Keratinocyte (primary cell): ENCODE data around the gene SECTM1. TPM values are rescaled to one million over a fixed set of nuclear protein-coding genes. Genes with fewer than 3 reads are reported as not detected.
A peak's percentile ranks its signal among the peaks of the same experiment; 100 is the strongest.

ENCODE experiments used
- DNase-seq: peaks from one replicate; pipeline ENCODE4 v3.0.0-alpha.2; 2011; ENCODE audit warnings: low read depth, missing footprints, low spot score
- FAIRE-seq: peaks from 2 replicates; lab custom pipeline; 2011; peaks lifted over from hg19 to GRCh38; lab: Jason Lieb, UNC
- H2AFZ ChIP-seq: 2 replicates; pipeline ENCODE4 v1.6.0; 2012; ENCODE audit warnings: low read length, control low read depth, inconsistent platforms; ENCODE audit not compliant: control insufficient read depth
- H3K27ac ChIP-seq: 2 replicates; pipeline ENCODE4 v1.5.1; 2011; ENCODE audit warnings: low read length; ENCODE audit not compliant: control insufficient read depth, insufficient read depth
- H3K27me3 ChIP-seq: 3 replicates; pipeline ENCODE4 v1.6.0; 2011; ENCODE audit warnings: low read length; ENCODE audit not compliant: control insufficient read depth, insufficient read depth; ENCODE audit errors: extremely low read depth
- H3K36me3 ChIP-seq, 2 experiments: 2 replicates in 1 of 2; 3 replicates in 1 of 2; pipeline ENCODE4 v1.5.1; 2011; ENCODE audit warnings: low read length in 2 of 2, mild to moderate bottlenecking in 1 of 2; ENCODE audit not compliant: control insufficient read depth in 2 of 2, insufficient read depth in 2 of 2; ENCODE audit errors: extremely low read depth in 1 of 2
- H3K4me1 ChIP-seq: 3 replicates; pipeline ENCODE4 v1.5.1; 2011; ENCODE audit warnings: low read length; ENCODE audit not compliant: control insufficient read depth, insufficient read depth; ENCODE audit errors: extremely low read depth
- H3K4me2 ChIP-seq: 3 replicates; pipeline ENCODE4 v1.6.0; 2011; ENCODE audit warnings: low read depth, low read length; ENCODE audit not compliant: control insufficient read depth, insufficient read depth; ENCODE audit errors: extremely low read depth
- H3K4me3 ChIP-seq, 3 experiments: fragments of 200-600 bp in 1 of 3; sonication (generic) in 1 of 3; 2 replicates in 2 of 3; 3 replicates in 1 of 3; pipeline ENCODE4 v1.5.1; 2011 to 2016; ENCODE audit warnings: low read length in 3 of 3, mild to moderate bottlenecking in 3 of 3, control low read depth in 2 of 3, inconsistent platforms in 1 of 3, low read depth in 1 of 3, mixed read lengths in 1 of 3, mixed run types in 1 of 3, moderate library complexity in 1 of 3; ENCODE audit not compliant: control insufficient read depth in 2 of 3, insufficient read depth in 2 of 3; ENCODE audit errors: extremely low read depth in 1 of 3
- H3K79me2 ChIP-seq: 2 replicates; pipeline ENCODE4 v1.6.0; 2012; ENCODE audit warnings: low read length; ENCODE audit not compliant: control insufficient read depth, insufficient read depth
- H3K9ac ChIP-seq: 3 replicates; pipeline ENCODE4 v1.6.0; 2011; ENCODE audit warnings: low read length; ENCODE audit not compliant: control insufficient read depth, insufficient read depth; ENCODE audit errors: extremely low read depth
- H3K9me1 ChIP-seq: 3 replicates; pipeline ENCODE4 v1.6.0; 2011; ENCODE audit warnings: low read length; ENCODE audit not compliant: control insufficient read depth, insufficient read depth; ENCODE audit errors: extremely low read depth
- H3K9me3 ChIP-seq: 2 replicates; pipeline ENCODE4 v1.5.1; 2012; ENCODE audit warnings: low read depth, low read length; ENCODE audit not compliant: control insufficient read depth
- H4K20me1 ChIP-seq: 3 replicates; pipeline ENCODE4 v1.6.0; 2011; ENCODE audit warnings: low read length; ENCODE audit not compliant: control insufficient read depth, insufficient read depth; ENCODE audit errors: extremely low read depth
- EZH2 ChIP-seq: IDR thresholded peaks from one replicate; pipeline ENCODE4 v1.6.1; 2012; ENCODE audit warnings: inconsistent platforms, mild to moderate bottlenecking, low read length, moderate library complexity
- dilution Hi-C: fragments of 300-500 bp; cut with MboI; formaldehyde crosslinking; loops from one replicate; pipeline ENCODE4 v1.7.0; 2020; ENCODE audit warnings: low sequenced_read_pairs; ENCODE audit not compliant: extremely low pct_ligation_motif_present
- polyA plus RNA-seq, 5 experiments: library from polyadenylated mRNA; depleted of rRNA in 3 of 5; stranded (reverse) in 3 of 5; stranded (forward) in 1 of 5; unstranded in 1 of 5; fragments of >200 nt; gene quantifications; 1 replicate in 1 of 5; 2 replicates in 3 of 5; 3 replicates in 1 of 5; pipeline versions ENCODE4 v1.2.1 to v1.2.3, GENCODE V29; 2011 to 2012; ENCODE audit warnings: missing spikeins in 2 of 5, low read depth in 1 of 5, low replicate concordance in 1 of 5
- TF ChIP-seq, protein P1 (sequence below), 3 experiments: IDR thresholded peaks in 1 of 3; conservative IDR thresholded peaks in 1 of 3; optimal IDR thresholded peaks in 1 of 3; 2 replicates in 2 of 3; 3 replicates in 1 of 3; pipeline versions ENCODE3 to v1.5.1; 2011; ENCODE audit warnings: low read length in 3 of 3, mild to moderate bottlenecking in 3 of 3, moderate library complexity in 2 of 3, control low read depth in 1 of 3, inconsistent platforms in 1 of 3; ENCODE audit not compliant: insufficient read depth in 2 of 3; ENCODE audit errors: extremely low read depth in 1 of 3

SECTM1 gene
- polyA plus RNA-seq, 1 donor (not counting 4 experiments of a cell fraction or from before 2014, with no cell fraction given), result 2.0 TPM

DNA sequence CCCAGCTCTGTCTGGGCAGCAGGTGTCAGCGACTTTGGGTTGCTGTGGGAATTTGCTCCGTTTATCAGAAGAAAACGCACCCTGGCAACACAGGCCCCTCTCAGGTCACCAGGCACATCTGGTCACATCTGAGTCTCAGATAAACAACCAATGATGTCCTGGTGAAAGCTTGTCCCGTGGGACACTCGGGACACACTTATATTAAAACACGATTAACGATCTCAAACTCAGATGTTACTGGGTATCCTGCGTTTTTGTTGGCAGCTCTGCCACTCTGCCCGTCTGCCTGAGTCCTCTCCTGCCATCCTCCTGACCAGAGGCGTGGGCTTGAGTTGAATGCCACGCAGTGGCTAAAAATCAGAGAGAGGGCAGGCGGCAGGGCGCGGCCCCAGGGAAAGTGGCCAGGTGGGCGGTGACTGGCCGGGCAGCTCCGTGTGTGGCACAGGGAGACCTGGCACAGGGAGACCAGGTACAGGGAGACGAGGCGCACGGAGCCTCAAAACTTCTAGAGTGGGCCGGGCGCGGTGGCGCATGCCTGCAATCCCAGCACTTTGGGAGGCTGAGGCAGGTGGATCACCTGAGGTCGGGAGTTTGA is 2.1 kb downstream of the SECTM1 start:
- H3K4me1 ChIP-seq, result peaks cover 49% of the 10 kb centered on the region
- no peak for FAIRE-seq

DNA sequence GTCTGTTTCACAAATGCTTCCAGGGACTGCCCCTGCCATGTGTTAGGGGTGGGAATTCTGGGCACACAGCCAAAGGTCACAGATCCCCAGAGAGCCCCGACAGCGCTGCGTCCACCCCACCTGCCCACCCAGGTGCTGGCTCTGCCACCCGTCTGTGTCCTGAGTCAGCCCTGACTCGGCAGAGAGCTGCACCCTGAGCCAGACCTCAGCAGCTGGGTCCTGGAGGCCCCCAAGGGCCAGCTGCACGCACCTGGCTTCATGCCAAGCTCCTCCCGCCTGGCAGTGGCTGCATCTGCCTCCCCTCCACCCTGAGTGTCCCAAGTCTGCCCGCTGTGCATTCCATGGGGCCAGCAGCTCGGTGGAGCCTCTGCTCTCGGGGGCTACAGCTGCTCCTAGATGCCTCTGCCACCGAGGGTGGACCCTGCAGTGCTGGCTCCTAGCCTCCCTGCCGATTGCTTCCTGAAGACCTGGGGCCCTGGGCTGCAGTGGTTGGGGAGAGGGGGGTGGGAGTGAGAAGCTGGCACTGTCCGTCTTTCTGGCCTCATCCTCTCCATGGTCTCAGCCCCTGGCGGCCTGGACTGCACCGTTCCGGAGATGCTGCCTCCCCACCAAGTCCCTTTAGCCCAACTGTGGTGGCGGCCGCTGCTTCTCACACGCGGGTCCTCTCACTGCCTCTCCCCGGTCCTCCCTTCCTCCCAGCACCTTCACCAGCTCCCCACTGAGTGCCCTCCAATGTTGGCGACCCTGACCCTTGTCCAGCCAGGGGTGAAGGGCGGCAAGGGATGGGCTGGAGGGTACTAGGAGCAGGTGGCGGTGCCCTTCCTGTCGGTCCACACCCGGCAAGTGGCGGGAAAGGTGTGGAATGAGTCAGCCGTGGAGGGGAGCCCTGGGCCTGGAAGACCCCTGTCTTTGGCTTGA is 3.0 kb downstream of the SECTM1 start:
- no peak overlapping the region for H3K9ac ChIP-seq
- no peaks in the 10 kb centered on the region for H3K9me1 ChIP-seq
- H3K79me2 ChIP-seq, result no peaks in the 10 kb centered on the region
- no peak overlapping the region for H3K4me3 ChIP-seq
- no peak for DNase-seq
- peaks cover 35% of the 10 kb centered on the region for H3K27me3 ChIP-seq
- TF ChIP-seq EZH2, result no peak
- TF ChIP-seq, protein P1, sequence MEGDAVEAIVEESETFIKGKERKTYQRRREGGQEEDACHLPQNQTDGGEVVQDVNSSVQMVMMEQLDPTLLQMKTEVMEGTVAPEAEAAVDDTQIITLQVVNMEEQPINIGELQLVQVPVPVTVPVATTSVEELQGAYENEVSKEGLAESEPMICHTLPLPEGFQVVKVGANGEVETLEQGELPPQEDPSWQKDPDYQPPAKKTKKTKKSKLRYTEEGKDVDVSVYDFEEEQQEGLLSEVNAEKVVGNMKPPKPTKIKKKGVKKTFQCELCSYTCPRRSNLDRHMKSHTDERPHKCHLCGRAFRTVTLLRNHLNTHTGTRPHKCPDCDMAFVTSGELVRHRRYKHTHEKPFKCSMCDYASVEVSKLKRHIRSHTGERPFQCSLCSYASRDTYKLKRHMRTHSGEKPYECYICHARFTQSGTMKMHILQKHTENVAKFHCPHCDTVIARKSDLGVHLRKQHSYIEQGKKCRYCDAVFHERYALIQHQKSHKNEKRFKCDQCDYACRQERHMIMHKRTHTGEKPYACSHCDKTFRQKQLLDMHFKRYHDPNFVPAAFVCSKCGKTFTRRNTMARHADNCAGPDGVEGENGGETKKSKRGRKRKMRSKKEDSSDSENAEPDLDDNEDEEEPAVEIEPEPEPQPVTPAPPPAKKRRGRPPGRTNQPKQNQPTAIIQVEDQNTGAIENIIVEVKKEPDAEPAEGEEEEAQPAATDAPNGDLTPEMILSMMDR (optimal IDR thresholded peaks at IDR 0.05 in 1 of 3, IDR thresholded peaks at IDR 0.05 in 1 of 3, conservative IDR thresholded peaks at IDR 0.05 in 1 of 3; ENCODE audit: extremely low read depth in 1 of 3, insufficient read depth in 2 of 3, low read length in 3 of 3), result no peak
- no peak for FAIRE-seq
- dilution Hi-C loops, result no loop called here
- H3K4me1 ChIP-seq, result peaks cover 41% of the 10 kb centered on the region
- H4K20me1 ChIP-seq, result peaks cover 3% of the 10 kb centered on the region
- no peaks in the 10 kb centered on the region for H3K36me3 ChIP-seq
- H3K4me2 ChIP-seq, result no peak overlapping the region
- no peak overlapping the region for H3K27ac ChIP-seq
- H3K9me3 ChIP-seq, result no peaks in the 10 kb centered on the region
- H2AFZ ChIP-seq, result no peak overlapping the region

More for the DNA sequence above, 2.1 kb downstream of the SECTM1 start:
- Histone ChIP-seq H3K9me1 (no peaks in the 10 kb centered on the region), H3K27me3 (peaks cover 35% of the 10 kb centered on the region), H3K9me3 (no peaks in the 10 kb centered on the region), H3K4me3 (peak overlapping the region in 1 of 3 experiments; percentile 37), H3K27ac (no peak overlapping the region), H2AFZ (no peak overlapping the region), H3K79me2 (no peaks in the 10 kb centered on the region), H4K20me1 (no peaks in the 10 kb centered on the region), H3K4me2 (no peak overlapping the region), H3K9ac (no peak overlapping the region), H3K36me3 (no peaks in the 10 kb centered on the region)
- dilution Hi-C loops, result no loop called here
- TF ChIP-seq, protein P1 (optimal IDR thresholded peaks at IDR 0.05 in 1 of 3, IDR thresholded peaks at IDR 0.05 in 1 of 3, conservative IDR thresholded peaks at IDR 0.05 in 1 of 3; ENCODE audit: extremely low read depth in 1 of 3, insufficient read depth in 2 of 3, low read length in 3 of 3), result no peak
- peak; percentile 36 for TF ChIP-seq EZH2
- no peak for DNase-seq
